Measurements from ENCODE around the gene SBNO2. TPM values are rescaled to one million over a fixed set of nuclear protein-coding genes. Genes with fewer than 3 reads are reported as not detected.

The SBNO2 gene
- total and polyA plus RNA-seq, 4 donors, result 7.2 to 17.9 (median 11.7) TPM

DNA sequence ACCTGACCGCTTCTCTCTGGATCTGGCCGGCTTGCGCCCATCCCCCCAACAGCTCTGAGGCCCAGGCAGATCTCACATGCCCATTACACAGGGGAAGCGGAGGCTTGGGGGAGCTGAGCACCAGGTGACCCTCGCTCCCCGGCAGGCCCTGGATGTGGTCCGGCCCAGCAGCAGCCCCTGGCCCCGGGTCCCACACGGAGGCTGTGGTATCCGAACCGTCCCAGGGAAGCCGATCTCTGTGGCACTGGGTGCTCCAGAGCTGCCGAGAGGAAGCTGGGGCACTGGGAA is 27.7 kb downstream of the SBNO2 start:
- Histone ChIP-seq H3K9me3 (ENCODE audit: control insufficient read depth, insufficient read depth, low read length) (no peaks in the 10 kb centered on the region), H3K27me3 (ENCODE audit: control insufficient read depth, insufficient read depth, low read length) (no peaks in the 10 kb centered on the region), H3K4me3 (ENCODE audit: low read depth, low read length) (no peak overlapping the region), H3K27ac (ENCODE audit: low read depth, low read length) (no peak overlapping the region), H3K36me3 (ENCODE audit: control insufficient read depth, insufficient read depth, low read length) (peaks cover 81% of the 10 kb centered on the region), H3K4me1 (ENCODE audit: control insufficient read depth, insufficient read depth, low read length) (peaks cover 7% of the 10 kb centered on the region)
- DNase-seq (ENCODE audit: low read depth in 4 of 6, low spot score in 6 of 6), result no peak
- WGBS (ENCODE audit: insufficient coverage), result 82% methylated on average over 7 of the region's 13 CpGs

DNA sequence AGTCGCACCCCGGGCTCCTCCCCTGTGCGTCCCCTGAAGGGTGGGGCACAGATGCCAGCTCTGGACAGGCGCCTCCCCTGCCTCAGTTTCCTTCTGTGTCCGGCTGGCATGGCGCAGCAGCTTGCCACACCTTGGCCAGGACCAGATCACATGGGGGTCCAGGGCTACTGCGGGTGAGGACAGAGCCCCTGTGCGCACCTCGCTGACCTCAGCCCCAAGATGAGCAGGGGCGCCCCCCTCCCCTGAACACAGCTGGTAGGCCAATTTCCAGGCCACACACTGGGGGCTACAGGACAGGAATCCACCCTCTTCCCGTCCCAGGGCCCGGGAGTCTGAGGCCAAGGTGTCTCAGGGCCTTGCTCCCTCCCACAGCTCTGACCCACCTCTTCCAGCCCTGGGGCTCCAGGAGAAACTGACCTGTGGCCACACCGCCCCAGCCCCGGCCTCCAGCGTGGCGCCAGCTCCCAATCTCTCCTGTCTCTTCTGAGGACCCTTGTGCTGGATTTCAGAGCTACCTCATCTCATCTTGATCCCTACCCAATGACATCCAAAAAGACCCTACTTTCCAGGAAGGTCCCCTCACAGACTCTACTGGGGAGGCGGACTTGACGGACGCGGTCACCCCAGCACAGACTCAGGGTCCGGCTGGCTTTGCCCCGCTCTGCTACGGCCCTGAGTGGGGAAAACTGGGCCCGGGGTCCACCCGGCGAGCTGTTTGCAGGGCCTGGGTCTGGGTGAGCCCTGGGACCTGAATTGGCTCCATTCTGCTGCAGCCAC is 28.2 kb downstream of the SBNO2 start:
- WGBS (ENCODE audit: insufficient coverage), result 91% methylated on average over 26 of the region's 26 CpGs
- no peaks in the 10 kb centered on the region for H3K27me3 ChIP-seq (ENCODE audit: control insufficient read depth, insufficient read depth, low read length)
- no peaks in the 10 kb centered on the region for H3K9me3 ChIP-seq (ENCODE audit: control insufficient read depth, insufficient read depth, low read length)
- no peak for DNase-seq (ENCODE audit: low read depth in 4 of 6, low spot score in 6 of 6)
- no peak overlapping the region for H3K27ac ChIP-seq (ENCODE audit: low read depth, low read length)
- H3K36me3 ChIP-seq (ENCODE audit: control insufficient read depth, insufficient read depth, low read length), result peaks cover 81% of the 10 kb centered on the region
- no peak overlapping the region for H3K4me3 ChIP-seq (ENCODE audit: low read depth, low read length)
- H3K4me1 ChIP-seq (ENCODE audit: control insufficient read depth, insufficient read depth, low read length), result peaks cover 2% of the 10 kb centered on the region

- H3K4me1 ChIP-seq (ENCODE audit: control insufficient read depth, insufficient read depth, low read length), result no peaks in the 10 kb centered on the region
- no peak overlapping the region for H3K4me3 ChIP-seq (ENCODE audit: low read depth, low read length)
- no peak overlapping the region for H3K27ac ChIP-seq (ENCODE audit: low read depth, low read length)
- H3K36me3 ChIP-seq (ENCODE audit: control insufficient read depth, insufficient read depth, low read length), result peaks cover 78% of the 10 kb centered on the region
- H3K27me3 ChIP-seq (ENCODE audit: control insufficient read depth, insufficient read depth, low read length), result no peaks in the 10 kb centered on the region
- H3K9me3 ChIP-seq (ENCODE audit: control insufficient read depth, insufficient read depth, low read length), result no peaks in the 10 kb centered on the region
- WGBS (ENCODE audit: insufficient coverage), result 100% methylated on average over 1 of the region's 1 CpG
- DNase-seq (ENCODE audit: low read depth in 4 of 6, low spot score in 6 of 6), result no peak
These were observed 29.3 kb downstream of the SBNO2 start for GRCh38 chr19:1144741-1145140.

DNA sequence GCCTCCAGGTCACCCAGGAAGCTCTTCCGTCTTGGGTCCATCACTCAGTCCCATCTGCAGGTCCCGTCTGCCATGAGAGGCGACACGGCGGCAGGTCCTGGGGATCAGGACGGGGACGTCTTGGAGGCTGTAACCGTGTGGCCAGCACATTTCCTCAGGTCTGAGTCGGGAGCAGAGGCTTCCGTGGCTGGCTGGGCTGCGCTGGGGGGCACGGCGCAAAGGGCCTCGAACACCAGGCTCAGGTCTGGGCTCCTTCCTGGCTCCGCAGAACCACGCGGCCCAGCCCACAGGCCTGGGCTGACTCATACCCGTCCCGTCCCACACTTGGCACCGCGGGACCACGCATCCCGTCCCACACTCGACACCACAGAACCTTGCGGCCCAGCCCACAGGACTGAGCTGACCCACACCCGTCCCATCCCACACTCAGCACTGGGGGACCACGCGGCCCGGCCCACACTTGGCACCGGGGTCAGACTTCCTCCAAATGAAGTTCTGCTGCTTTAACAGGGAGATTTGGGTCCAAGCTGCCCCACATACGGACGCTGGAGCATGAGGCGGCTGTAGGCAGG is 30.2 kb downstream of the SBNO2 start:
- Histone ChIP-seq H3K4me1 (ENCODE audit: control insufficient read depth, insufficient read depth, low read length) (no peaks in the 10 kb centered on the region), H3K4me3 (ENCODE audit: low read depth, low read length) (no peak overlapping the region), H3K9me3 (ENCODE audit: control insufficient read depth, insufficient read depth, low read length) (no peaks in the 10 kb centered on the region), H3K27me3 (ENCODE audit: control insufficient read depth, insufficient read depth, low read length) (no peaks in the 10 kb centered on the region), H3K36me3 (ENCODE audit: control insufficient read depth, insufficient read depth, low read length) (peaks cover 74% of the 10 kb centered on the region), H3K27ac (ENCODE audit: low read depth, low read length) (no peak overlapping the region)
- 95% methylated on average over 33 of the region's 33 CpGs for WGBS (ENCODE audit: insufficient coverage)
- no peak for DNase-seq (ENCODE audit: low read depth in 4 of 6, low spot score in 6 of 6)

GRCh38 chr19:1141944-1142343 is 32.1 kb downstream of the SBNO2 start:
- no peaks in the 10 kb centered on the region for H3K27me3 ChIP-seq (ENCODE audit: control insufficient read depth, insufficient read depth, low read length)
- WGBS (ENCODE audit: insufficient coverage), result 83% methylated on average over 5 of the region's 5 CpGs
- no peak for DNase-seq (ENCODE audit: low read depth in 4 of 6, low spot score in 6 of 6)
- H3K36me3 ChIP-seq (ENCODE audit: control insufficient read depth, insufficient read depth, low read length), result peaks cover 69% of the 10 kb centered on the region
- no peaks in the 10 kb centered on the region for H3K9me3 ChIP-seq (ENCODE audit: control insufficient read depth, insufficient read depth, low read length)
- H3K27ac ChIP-seq (ENCODE audit: low read depth, low read length), result no peak overlapping the region
- no peaks in the 10 kb centered on the region for H3K4me1 ChIP-seq (ENCODE audit: control insufficient read depth, insufficient read depth, low read length)
- H3K4me3 ChIP-seq (ENCODE audit: low read depth, low read length), result no peak overlapping the region

DNA sequence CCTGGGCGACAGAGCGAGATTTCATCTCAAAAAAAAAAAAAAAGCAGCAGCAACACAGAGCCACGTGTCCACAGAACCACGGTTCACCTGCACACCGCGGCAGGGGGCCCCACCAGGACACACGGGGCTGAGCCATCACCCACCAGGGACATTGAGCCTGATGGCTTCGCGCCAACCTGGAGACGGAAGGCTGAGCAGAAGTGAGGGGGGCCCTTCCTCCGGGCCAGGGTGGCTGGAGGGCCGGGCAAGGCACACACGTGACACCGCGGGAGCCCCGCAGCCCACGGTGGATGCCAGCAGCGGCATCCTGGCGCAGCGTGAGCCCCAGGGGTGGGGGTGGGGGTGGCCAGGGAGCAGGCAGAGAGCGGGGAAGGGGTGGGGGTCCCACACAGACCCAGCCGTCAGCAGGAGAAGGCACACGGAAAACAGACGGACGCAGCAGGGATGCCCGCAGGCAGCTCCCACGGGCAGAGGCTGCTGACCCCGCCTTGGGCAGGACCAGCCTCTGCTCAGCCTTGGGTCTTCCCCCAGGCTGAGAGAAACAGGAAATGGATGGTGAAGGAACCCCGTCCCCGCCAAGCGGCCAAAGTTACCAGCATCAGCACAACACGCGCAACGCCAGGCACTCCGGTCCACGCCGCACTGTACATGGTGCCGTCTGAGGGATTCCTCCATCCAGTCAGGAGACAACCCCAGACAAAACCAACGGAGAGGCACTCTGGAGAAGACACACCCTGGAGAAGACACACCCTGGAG is 33.6 kb downstream of the SBNO2 start:
- H3K4me1 ChIP-seq (ENCODE audit: control insufficient read depth, insufficient read depth, low read length), result peaks cover 10% of the 10 kb centered on the region
- no peak overlapping the region for H3K27ac ChIP-seq (ENCODE audit: low read depth, low read length)
- no peaks in the 10 kb centered on the region for H3K9me3 ChIP-seq (ENCODE audit: control insufficient read depth, insufficient read depth, low read length)
- WGBS (ENCODE audit: insufficient coverage), result 93% methylated on average over 36 of the region's 39 CpGs
- H3K36me3 ChIP-seq (ENCODE audit: control insufficient read depth, insufficient read depth, low read length), result peaks cover 69% of the 10 kb centered on the region
- H3K27me3 ChIP-seq (ENCODE audit: control insufficient read depth, insufficient read depth, low read length), result no peaks in the 10 kb centered on the region
- DNase-seq (ENCODE audit: low read depth in 4 of 6, low spot score in 6 of 6), result no peak
- H3K4me3 ChIP-seq (ENCODE audit: low read depth, low read length), result no peak overlapping the region

- Histone ChIP-seq H3K27me3 (ENCODE audit: control insufficient read depth, insufficient read depth, low read length) (no peaks in the 10 kb centered on the region), H3K9me3 (ENCODE audit: control insufficient read depth, insufficient read depth, low read length) (no peaks in the 10 kb centered on the region), H3K4me1 (ENCODE audit: control insufficient read depth, insufficient read depth, low read length) (peaks cover 10% of the 10 kb centered on the region), H3K27ac (ENCODE audit: low read depth, low read length) (no peak overlapping the region), H3K36me3 (ENCODE audit: control insufficient read depth, insufficient read depth, low read length) (peaks cover 68% of the 10 kb centered on the region), H3K4me3 (ENCODE audit: low read depth, low read length) (no peak overlapping the region)
- WGBS (ENCODE audit: insufficient coverage), result 90% methylated on average over 15 of the region's 15 CpGs
- DNase-seq (ENCODE audit: low read depth in 4 of 6, low spot score in 6 of 6), result no peak
These were observed 34.9 kb downstream of the SBNO2 start for GRCh38 chr19:1139126-1139525.

- Histone ChIP-seq H3K9me3 (ENCODE audit: control insufficient read depth, insufficient read depth, low read length) (no peaks in the 10 kb centered on the region), H3K27me3 (ENCODE audit: control insufficient read depth, insufficient read depth, low read length) (peaks cover 2% of the 10 kb centered on the region), H3K27ac (ENCODE audit: low read depth, low read length) (no peak overlapping the region), H3K4me3 (ENCODE audit: low read depth, low read length) (no peak overlapping the region), H3K4me1 (ENCODE audit: control insufficient read depth, insufficient read depth, low read length) (peaks cover 15% of the 10 kb centered on the region), H3K36me3 (ENCODE audit: control insufficient read depth, insufficient read depth, low read length) (peaks cover 68% of the 10 kb centered on the region)
- WGBS (ENCODE audit: insufficient coverage), result 76% methylated on average over 5 of the region's 11 CpGs
- DNase-seq (ENCODE audit: low read depth in 4 of 6, low spot score in 6 of 6), result no peak
These were observed 35.9 kb downstream of the SBNO2 start for GRCh38 chr19:1138121-1138520.

GRCh38 chr19:1136621-1137317 is 37.3 kb downstream of the SBNO2 start:
- Histone ChIP-seq H3K27ac (ENCODE audit: low read depth, low read length) (no peak overlapping the region), H3K27me3 (ENCODE audit: control insufficient read depth, insufficient read depth, low read length) (peaks cover 14% of the 10 kb centered on the region), H3K9me3 (ENCODE audit: control insufficient read depth, insufficient read depth, low read length) (no peaks in the 10 kb centered on the region), H3K4me1 (ENCODE audit: control insufficient read depth, insufficient read depth, low read length) (peaks cover 29% of the 10 kb centered on the region), H3K36me3 (ENCODE audit: control insufficient read depth, insufficient read depth, low read length) (peaks cover 69% of the 10 kb centered on the region), H3K4me3 (ENCODE audit: low read depth, low read length) (no peak overlapping the region)
- 54% methylated on average over 17 of the region's 25 CpGs for WGBS (ENCODE audit: insufficient coverage)
- DNase-seq (ENCODE audit: low read depth in 4 of 6, low spot score in 6 of 6), result no peak
